OCI-LY1 (cell line): ENCODE measurements around the gene CIRBP.

Experiments
- H2AFZ ChIP-seq: fragments of 200-600 bp; sonication (generic), shearing (Covaris generic); 2 replicates; pipeline ENCODE4 v1.6.0; 2014; ENCODE audit warnings: antibody characterized with exemption, mild to moderate bottlenecking, low read length
- H3F3A ChIP-seq: fragments of 200-600 bp; sonication (generic), shearing (Covaris generic); 2 replicates; pipeline ENCODE4 v1.6.0; 2014; ENCODE audit warnings: mild to moderate bottlenecking, antibody characterized with exemption, low read length, moderate library complexity; ENCODE audit not compliant: insufficient read depth
- H3K27ac ChIP-seq: fragments of 200-600 bp; sonication (generic); 2 replicates; pipeline ENCODE4 v1.5.1; 2014; ENCODE audit warnings: low read length, mixed run types, mild to moderate bottlenecking, low read depth; ENCODE audit not compliant: poor library complexity, severe bottlenecking
- H3K27me3 ChIP-seq: fragments of 200-600 bp; sonication (generic); 2 replicates; pipeline ENCODE4 v1.6.0; 2014; ENCODE audit warnings: antibody characterized with exemption, mild to moderate bottlenecking, low read length, moderate library complexity; ENCODE audit not compliant: insufficient read depth
- H3K36me3 ChIP-seq: fragments of 200-600 bp; sonication (generic); 2 replicates; pipeline ENCODE4 v1.6.1; 2014; ENCODE audit warnings: mild to moderate bottlenecking, antibody characterized with exemption, low read length, moderate library complexity, mixed read lengths; ENCODE audit not compliant: insufficient read depth
- H3K4me1 ChIP-seq: fragments of 200-600 bp; sonication (generic); 2 replicates; pipeline ENCODE4 v1.5.1; 2014; ENCODE audit warnings: mild to moderate bottlenecking, low read length, moderate library complexity; ENCODE audit not compliant: insufficient read depth, severe bottlenecking
- H3K4me2 ChIP-seq: fragments of 200-600 bp; sonication (generic), shearing (Covaris generic); 2 replicates; pipeline ENCODE4 v1.6.1; 2014; ENCODE audit warnings: low read length
- H3K4me3 ChIP-seq: fragments of 200-600 bp; sonication (generic); 2 replicates; pipeline ENCODE4 v1.5.1; 2014; ENCODE audit warnings: low read length, low read depth, mild to moderate bottlenecking, mixed read lengths; ENCODE audit not compliant: poor library complexity, severe bottlenecking
- H3K79me2 ChIP-seq: fragments of 200-600 bp; shearing (Covaris generic); 2 replicates; pipeline ENCODE4 v1.6.1; 2016; ENCODE audit warnings: mixed run types, low read length, mixed read lengths; ENCODE audit not compliant: insufficient read depth
- H3K9ac ChIP-seq: fragments of 200-600 bp; sonication (generic), shearing (Covaris generic); 2 replicates; pipeline ENCODE4 v1.6.1; 2014; ENCODE audit warnings: mild to moderate bottlenecking, low read length, mixed read lengths
- H3K9me2 ChIP-seq: fragments of 200-600 bp; sonication (generic), shearing (Covaris generic); 2 replicates; pipeline ENCODE4 v1.6.1; 2014; ENCODE audit warnings: low read depth, mild to moderate bottlenecking, low read length, mixed read lengths
- H3K9me3 ChIP-seq: fragments of 200-600 bp; shearing (Covaris generic); 2 replicates; pipeline ENCODE4 v1.6.1; 2014; ENCODE audit warnings: low read length, mixed read lengths
- H4K20me1 ChIP-seq: fragments of 200-600 bp; sonication (generic), shearing (Covaris generic); 2 replicates; pipeline ENCODE4 v1.6.0; 2016; ENCODE audit warnings: mild to moderate bottlenecking, low read length; ENCODE audit not compliant: insufficient read depth
- CTCF ChIP-seq: fragments of 200-600 bp; sonication (generic), shearing (Covaris generic); IDR thresholded peaks from 2 replicates; pipeline ENCODE4 v1.5.1; 2017; ENCODE audit warnings: mild to moderate bottlenecking, antibody characterized with exemption, low read length, moderate library complexity, mixed read lengths
- EZH2 ChIP-seq: fragments of 200-600 bp; sonication (generic), shearing (Covaris generic); IDR thresholded peaks from 2 replicates; pipeline ENCODE4 v1.8.0; 2017; ENCODE audit warnings: borderline replicate concordance, mixed run types, mild to moderate bottlenecking, antibody characterized with exemption, low read length, moderate library complexity, mixed read lengths

CIRBP gene

GRCh38 chr19:1261798-1262622 is 7.1 kb upstream of the CIRBP start:
- H3K36me3 ChIP-seq, result peaks cover 11% of the 10 kb centered on the region; the same call in 1 of the 2 replicates
- peaks cover 5% of the 10 kb centered on the region; the same call in 1 of the 2 replicates for H3F3A ChIP-seq
- H3K9me2 ChIP-seq, result no peaks in the 10 kb centered on the region
- no peaks in the 10 kb centered on the region for H3K9me3 ChIP-seq
- peak overlapping the region; percentile 85 for H3K9ac ChIP-seq
- H3K79me2 ChIP-seq, result no peaks in the 10 kb centered on the region
- no peaks in the 10 kb centered on the region for H4K20me1 ChIP-seq
- peaks cover 83% of the 10 kb centered on the region for H3K4me1 ChIP-seq
- H3K27me3 ChIP-seq, result no peaks in the 10 kb centered on the region
- H3K4me2 ChIP-seq, result peak overlapping the region; percentile 85
- H3K27ac ChIP-seq, result peak overlapping the region; percentile 89
- no peak for TF ChIP-seq CTCF
- TF ChIP-seq EZH2, result no peak
- peak overlapping the region; percentile 73 for H3K4me3 ChIP-seq
- no peak overlapping the region for H2AFZ ChIP-seq

- Histone ChIP-seq H3K27me3 (no peaks in the 10 kb centered on the region), H4K20me1 (no peaks in the 10 kb centered on the region), H3K9me3 (no peaks in the 10 kb centered on the region), H3K4me2 (peak overlapping the region; percentile 85), H3K4me1 (peaks cover 86% of the 10 kb centered on the region), H3K27ac (peak overlapping the region; percentile 89), H3K4me3 (peak overlapping the region; percentile 73), H3K9ac (peak overlapping the region; percentile 85), H3F3A (peaks cover 5% of the 10 kb centered on the region; the same call in 1 of the 2 replicates), H2AFZ (no peak overlapping the region), H3K36me3 (peaks cover 6% of the 10 kb centered on the region; the same call in 1 of the 2 replicates), H3K79me2 (no peaks in the 10 kb centered on the region), H3K9me2 (no peaks in the 10 kb centered on the region)
- no peak for TF ChIP-seq CTCF
- no peak for TF ChIP-seq EZH2
Measured at GRCh38 chr19:1262623-1263123, 6.5 kb upstream of the CIRBP start.

GRCh38 chr19:1263188-1263587 is 5.9 kb upstream of the CIRBP start:
- Histone ChIP-seq H3K27me3 (no peaks in the 10 kb centered on the region), H3K4me2 (peak overlapping the region; percentile 85), H3K4me3 (peak overlapping the region; percentile 73), H2AFZ (no peak overlapping the region), H3K27ac (peak overlapping the region; percentile 89), H3K9ac (peak overlapping the region; percentile 85; the same call in 1 of the 2 replicates), H3F3A (peaks cover 5% of the 10 kb centered on the region; the same call in 1 of the 2 replicates), H3K4me1 (peaks cover 86% of the 10 kb centered on the region), H3K79me2 (no peaks in the 10 kb centered on the region), H3K9me2 (no peaks in the 10 kb centered on the region), H3K36me3 (peaks cover 1% of the 10 kb centered on the region; the same call in 1 of the 2 replicates), H3K9me3 (no peaks in the 10 kb centered on the region), H4K20me1 (no peaks in the 10 kb centered on the region)
- TF ChIP-seq CTCF, result no peak
- no peak for TF ChIP-seq EZH2
